GM19468 (cell line): Measurements from ENCODE around the gene FAM209A.
A peak's percentile ranks its signal among the peaks of the same experiment; 100 is the strongest.
"Not testable (repeated sequence)": the region's sequence is repeated elsewhere in the genome, so short reads cannot be mapped to it uniquely, and the experiment has no call there.

Experiments used
- ATAC-seq: cut with Tn5 transposase; IDR thresholded peaks from one replicate; pipeline ENCODE4 v1.9.1; 2021; ENCODE audit warnings: mild to moderate bottlenecking, moderate library complexity, moderate number of reproducible peaks; ENCODE audit not compliant: unreplicated experiment; ENCODE audit errors: extremely low read depth

The FAM209A gene

DNA sequence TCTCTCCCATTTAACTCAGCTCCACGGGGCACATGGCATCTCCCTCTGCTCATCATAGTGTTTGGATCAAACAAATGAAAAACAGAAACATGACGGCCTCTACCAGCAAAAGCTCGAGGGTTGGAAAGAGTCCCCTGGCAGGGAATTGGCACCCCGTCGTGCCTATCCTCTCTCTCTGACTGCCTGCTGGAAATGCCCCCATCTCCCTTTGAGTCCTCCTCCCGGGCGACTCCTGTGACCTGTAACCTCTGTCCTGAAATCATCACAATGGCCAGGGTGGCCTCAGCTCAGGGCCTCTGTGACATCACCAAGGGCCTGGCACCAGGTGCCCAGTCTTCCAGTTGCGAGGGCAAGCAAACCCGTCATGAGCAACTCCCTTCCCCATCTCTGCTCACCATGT lies 8.4 kb downstream of the FAM209A start, which contains the start of gene FAM209B:
FAM209B (plus strand) TSS at position 301 of the 400 bp plus-strand sequence; CDS start at position 397, 96 bp downstream.
- ATAC-seq, result not testable (repeated sequence)

DNA sequence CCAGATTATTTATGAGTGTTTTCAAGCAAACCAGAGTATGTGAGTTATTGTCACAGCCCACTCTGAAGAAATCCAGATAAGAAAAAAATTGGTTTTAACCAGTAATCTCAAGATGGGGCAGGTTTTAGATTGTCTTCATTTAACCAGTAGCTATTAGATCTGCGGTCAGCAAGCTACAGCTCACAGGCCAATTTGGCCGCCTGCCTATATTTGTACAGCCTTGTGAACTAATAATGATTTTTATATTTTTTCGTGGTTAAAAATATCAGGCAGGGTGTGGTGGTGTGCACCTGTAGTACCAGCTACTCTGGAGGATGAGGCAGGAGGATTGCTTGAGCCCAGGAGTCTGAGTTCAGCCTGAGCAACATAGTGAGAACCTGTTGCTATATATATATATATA lies 13.5 kb downstream of the FAM209A start:
- no peak for ATAC-seq

DNA sequence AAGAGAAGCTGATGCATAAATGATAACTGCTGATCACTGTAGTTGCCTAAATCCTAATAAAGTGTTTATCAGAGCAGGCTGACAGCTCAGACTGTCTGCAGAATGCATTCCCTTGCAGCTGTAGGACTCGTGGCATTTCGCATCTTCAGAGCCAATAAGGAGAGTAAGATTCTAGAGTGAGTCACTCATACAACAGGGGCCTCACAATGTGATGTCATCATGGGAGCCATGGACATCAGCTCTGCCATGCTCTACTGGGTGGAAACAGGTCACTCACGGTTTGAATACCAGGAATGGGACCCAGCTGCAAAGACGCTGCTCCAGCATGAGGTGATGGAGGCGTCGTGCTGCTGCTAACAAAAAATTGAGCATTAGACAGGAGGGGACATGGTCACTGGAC lies 15.9 kb downstream of the FAM209A start:
- ATAC-seq, result no peak

DNA sequence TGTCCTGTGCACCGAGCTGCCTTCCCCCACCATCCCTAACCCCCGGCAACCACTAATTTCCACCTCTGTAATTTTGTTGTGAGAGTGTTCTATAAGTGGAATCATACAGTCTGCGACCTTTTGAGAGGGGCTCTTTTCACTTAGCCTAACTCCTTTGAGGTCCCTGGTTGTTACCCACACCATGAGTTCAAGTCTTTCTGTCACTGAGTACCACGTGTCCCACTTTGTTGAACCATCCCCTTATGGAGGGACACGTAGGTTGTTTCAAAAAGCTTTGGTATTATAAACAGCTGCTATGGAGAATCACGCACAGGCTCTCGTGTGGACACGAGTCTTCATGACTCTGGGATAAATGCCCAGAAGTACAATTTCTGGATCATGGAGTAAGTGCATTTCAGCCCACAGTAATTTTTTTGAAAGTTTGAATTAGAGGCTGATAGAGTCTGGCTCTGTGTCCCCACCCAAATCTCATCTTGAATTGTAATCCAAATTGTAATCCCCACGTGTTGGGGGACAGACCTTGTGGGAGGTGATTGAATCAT lies 18.0 kb downstream of the FAM209A start:
- ATAC-seq, result no peak

DNA sequence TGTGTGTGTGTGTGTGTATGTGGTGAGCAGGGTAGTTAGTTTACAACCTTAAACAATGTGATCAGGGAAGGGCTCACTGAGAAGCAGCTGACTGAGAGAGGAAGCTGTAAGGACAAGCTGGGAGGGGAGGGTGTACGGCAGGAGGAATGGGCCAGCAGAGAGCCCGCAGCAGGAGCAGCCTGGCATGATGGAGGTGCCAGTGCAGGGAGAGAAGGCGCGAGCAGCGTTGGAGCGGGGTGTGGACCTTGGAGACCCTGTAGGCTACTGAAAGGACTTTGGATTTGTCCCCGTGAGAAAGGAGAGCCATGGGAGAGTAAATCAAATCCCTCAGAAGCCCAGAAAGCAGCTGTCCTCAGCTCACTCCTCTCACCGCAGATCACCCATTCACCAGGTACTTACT lies 27.0 kb downstream of the FAM209A start:
- no peak for ATAC-seq

DNA sequence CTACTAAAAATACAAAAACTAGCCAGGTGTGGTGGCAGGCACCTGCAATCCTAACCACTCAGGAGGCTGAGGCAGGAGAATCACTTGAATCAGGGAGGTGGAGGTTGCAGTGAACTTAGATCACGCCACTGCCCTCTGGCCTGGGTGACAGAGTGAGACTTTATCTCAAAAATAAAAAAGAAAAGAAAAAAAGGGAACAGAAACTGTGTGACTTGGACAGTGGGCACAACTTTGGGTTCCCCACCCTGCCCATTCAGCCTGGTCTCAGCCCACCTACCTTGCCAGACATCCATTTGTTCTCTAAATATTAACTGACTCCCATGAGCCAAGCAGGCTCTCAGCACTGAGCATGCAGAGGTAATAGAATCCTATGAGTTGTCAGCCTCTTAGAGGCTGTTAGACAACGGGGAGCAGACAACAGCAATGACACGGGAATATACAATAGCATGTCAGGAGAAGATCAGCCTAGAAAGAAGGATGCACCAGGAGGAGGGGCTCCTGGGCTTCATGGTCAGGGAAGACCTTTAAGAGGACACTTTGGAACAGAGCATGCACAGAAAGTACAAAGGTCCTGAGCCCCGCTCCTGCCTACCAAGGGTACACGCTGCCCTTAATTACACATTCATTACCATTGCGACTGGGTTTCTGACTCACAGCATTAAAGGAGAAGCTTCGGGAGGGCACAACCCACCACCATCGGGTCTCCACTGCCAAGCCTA lies 28.5 kb downstream of the FAM209A start:
- ATAC-seq, result peak; percentile 32

DNA sequence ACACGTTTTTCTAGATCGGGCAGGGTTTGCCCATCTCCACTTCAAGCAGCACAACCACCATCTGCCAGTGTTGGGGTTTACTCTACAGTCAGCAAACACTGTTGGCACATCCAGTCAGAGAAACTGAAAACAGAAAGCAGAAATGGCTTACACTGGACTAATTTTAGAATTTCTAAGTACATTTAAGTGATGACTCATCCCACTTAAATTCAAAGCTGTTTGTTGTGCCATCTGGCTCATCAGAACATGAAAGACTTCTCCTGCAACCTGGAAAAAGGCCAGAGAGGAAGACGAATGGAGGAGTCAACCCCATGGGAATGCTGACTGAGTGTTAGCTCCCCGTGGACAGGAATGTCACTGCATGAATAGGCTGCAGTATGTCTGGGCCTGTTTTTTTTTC lies 30.3 kb downstream of the FAM209A start:
- ATAC-seq, result peak; percentile 83

DNA sequence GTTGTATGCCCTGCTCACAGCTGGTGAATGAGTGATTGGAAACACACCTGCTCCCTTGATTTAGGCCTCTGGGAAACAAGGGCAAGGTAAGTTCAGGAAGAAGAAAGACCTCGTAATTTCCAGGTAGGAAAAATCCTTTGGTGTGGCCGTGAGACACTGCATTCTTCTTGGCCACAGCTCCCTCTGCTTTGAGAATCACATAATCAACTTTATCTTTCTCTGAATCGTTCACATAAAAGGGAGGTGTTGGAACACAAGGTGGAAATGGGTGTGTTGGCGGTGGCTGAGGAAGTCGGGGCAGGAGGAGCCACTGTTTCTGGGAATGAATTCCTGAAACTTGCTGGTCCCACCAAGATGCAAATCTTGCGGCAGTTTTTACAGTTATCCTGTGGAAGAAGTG lies 34.4 kb downstream of the FAM209A start:
- ATAC-seq, result no peak

DNA sequence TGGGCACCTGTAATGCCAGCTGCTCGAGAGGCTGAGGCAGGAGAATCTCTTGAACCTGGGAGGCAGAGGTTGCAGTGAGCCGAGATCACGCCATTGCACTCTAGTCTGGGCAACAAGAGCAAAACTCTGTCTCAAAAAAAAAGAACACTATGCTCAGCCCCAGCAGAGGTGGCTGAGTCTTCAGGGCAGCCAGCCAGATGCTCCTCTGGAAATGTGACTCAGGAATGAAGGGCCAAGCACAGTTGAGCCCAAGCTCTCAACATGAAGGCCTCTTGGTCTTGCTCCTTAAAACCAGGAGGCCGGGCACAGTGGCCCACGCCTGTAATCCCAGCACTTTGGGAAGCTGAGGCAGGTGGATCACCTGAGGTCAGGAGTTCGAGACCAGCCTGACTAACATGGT lies 40.0 kb downstream of the FAM209A start:
- ATAC-seq, result not testable (repeated sequence)

DNA sequence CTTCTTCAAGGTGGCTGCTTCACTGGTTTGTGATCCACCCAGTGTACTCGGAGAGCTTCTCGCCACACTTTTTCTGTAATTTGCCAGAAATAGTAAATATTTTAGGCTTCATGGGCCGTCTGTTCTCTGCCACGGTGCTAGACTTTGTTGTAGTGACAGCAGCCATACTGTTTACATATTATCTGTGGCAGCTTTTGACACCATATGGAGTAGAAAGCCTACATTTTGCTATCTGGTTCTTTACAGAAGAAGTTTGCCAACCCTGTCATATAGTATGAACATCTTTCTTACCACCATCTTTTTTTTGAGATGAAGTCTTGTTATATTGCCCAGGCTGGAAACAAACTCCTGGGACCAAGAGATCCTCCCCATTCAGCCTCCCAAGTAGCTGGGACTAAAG lies 41.0 kb downstream of the FAM209A start:
- ATAC-seq, result no peak

DNA sequence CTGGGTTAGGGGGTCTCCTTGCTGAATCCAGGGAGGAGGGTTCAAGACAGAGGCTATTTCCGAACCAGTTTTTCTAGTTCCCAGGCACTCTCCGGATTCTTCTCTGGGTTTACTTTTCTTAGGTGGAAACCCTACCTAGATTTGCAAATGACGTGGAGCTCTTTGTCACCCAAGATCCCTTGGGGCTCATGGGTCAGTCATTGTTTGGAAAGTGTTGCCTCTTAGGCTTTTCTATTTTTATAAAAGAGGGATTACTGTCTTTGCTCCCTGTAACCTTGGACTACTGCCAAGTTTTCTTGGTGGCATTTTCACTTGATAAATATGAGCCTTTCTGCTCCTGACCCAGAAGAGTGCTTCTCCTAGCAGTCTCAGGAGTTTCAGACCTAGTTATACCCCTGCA lies 42.1 kb downstream of the FAM209A start:
- ATAC-seq, result no peak

DNA sequence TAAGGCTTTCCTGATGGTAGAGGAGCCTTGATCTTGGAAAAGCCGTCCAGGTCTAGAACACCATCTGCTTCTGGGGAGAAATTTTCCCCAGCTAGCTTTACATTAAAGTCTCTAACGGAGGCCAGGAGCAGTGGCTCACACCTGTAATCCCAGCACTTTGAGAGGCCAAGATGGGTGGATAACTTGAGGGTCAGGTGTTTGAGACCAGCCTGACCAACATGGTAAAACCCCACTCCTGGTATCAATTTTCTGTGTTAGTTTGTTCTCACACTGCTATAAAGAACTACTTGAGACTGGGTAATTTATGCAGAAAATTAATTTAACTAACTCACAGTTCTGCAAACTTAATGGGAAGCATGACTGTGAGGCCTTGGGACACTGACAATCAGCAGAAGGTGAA lies 46.3 kb downstream of the FAM209A start:
- no peak for ATAC-seq

DNA sequence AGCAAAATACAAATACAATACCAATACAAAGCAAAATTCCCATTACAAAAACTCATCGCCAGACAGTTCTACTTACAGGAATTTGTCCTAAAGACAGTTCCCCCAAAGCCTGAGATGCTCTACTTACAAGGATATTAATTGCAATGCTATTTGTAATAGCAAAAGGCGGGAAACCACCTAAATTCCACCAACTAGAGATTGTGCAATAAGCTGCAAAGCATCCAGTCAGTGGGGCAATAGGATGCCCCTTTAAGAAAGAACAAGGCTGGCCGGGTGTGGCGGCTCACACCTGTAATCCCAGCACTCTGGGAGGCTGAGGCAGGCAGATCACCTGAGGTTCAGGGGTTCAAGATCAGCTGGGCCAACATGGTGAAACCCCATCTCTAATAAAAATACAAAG lies 47.6 kb downstream of the FAM209A start:
- no peak for ATAC-seq

DNA sequence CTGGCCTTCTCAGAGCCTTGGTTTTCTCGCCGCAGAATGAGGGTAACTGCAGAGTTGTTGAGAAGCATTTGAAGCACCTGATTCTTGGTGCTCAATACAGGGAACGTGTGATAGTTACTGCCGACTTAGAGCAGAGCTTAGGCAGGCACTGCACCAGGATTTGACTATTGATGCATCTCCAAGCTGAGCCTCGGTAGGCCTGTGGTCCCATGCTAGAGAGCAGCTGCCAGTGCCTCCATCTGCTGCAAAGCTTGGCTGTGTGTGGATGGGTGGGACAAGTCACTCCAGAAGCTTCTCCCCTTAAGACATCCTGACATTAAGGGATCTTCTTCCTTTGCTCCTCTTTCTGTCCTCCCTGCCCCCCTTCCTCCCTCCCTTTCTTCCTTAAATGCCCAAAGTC lies 49.4 kb downstream of the FAM209A start:
- no peak for ATAC-seq

DNA sequence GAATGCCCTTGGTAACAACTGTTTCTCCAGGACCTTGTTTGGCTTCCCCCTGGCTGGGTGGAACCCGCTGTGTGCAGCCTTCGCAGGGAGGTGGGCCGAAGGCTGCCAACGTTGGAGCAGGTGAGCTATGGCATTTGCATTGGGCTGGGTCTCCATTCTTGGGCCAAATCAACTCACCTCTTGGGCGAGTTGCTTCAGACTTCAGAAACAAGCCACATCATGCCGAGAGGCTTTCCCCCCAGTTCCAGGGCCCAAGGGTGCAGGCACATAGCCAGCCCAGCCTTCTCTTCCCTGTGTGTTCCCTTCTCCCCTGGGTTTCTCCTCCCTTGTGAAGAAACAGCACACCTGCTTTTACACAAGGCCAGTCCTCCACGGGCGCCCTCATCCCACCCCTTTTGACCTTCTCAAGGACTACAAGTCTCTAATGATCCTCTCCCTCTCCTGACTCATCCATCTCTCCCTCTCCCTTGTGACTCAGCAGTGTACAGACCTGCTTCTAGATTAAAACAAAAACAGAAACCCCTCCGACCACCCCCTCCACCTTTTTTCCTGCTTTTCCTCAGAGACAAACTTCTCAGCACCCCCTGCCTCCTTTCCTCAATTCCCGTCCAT lies 50.1 kb downstream of the FAM209A start:
- no peak for ATAC-seq

DNA sequence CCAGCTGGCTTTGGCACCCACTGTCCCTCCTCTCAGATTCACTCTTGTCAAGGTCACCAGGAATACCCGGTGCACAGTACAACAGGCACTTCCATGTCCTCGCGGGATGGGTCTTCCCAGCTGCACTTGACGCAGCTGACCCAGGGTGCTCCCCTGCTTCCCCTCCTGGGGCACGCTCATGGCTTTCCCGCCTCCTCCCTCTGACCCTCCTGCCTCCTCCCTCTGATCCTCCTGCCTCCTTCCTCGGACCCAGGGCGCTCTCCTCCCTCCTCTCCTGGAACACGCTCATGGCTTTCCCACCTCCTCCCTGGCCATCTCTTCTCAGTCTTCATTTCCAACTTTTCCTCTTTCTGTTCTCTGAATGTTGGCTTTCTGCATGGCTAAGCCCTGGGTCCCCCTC lies 50.6 kb downstream of the FAM209A start:
- no peak for ATAC-seq
